Fibroblast of the aortic adventitia (primary cell): ENCODE data around the gene MAML1. TPM values are rescaled to one million over a fixed set of nuclear protein-coding genes. Genes with fewer than 3 reads are reported as not detected.
A peak's percentile ranks its signal among the peaks of the same experiment; 100 is the strongest.
"Not testable (repeated sequence)": the region's sequence is repeated elsewhere in the genome, so short reads cannot be mapped to it uniquely, and the experiment has no call there.

Experiments
- DNase-seq: peaks from one replicate; pipeline ENCODE4 v3.0.0-alpha.2; 2010; ENCODE audit warnings: low read depth
- H3K4me3 ChIP-seq: 2 replicates; pipeline ENCODE4 v1.5.1; 2011; ENCODE audit warnings: low read depth, mild to moderate bottlenecking, control low read depth, low read length, moderate library complexity
- CTCF ChIP-seq: IDR thresholded peaks from 2 replicates; pipeline ENCODE4 v1.5.1; 2011; ENCODE audit warnings: mild to moderate bottlenecking, low read length, control low read depth, inconsistent platforms; ENCODE audit not compliant: insufficient read depth
- total RNA-seq: library from RNA; depleted of rRNA; stranded (reverse); fragments of >200 nt; gene quantifications from 2 replicates; pipeline ENCODE4 v1.2.3, GENCODE V29; 2012; ENCODE audit warnings: low replicate concordance

The MAML1 gene
- total RNA-seq = 4.7 and 9.9 TPM in 2 replicates

GRCh38 chr5:179732412-179732917 is at the start of gene MAML1:
MAML1 (plus strand) TSS chr5:179732822; CDS start chr5:179733113, 291 bp downstream.
- H3K4me3 ChIP-seq = peak within 1 kb of the TSS; percentile 81
- peak; percentile 100 for DNase-seq
- no peak for TF ChIP-seq CTCF

GRCh38 chr5:179689212-179689611 is 43.4 kb upstream of the MAML1 start:
- not testable (repeated sequence) for H3K4me3 ChIP-seq, DNase-seq

DNA sequence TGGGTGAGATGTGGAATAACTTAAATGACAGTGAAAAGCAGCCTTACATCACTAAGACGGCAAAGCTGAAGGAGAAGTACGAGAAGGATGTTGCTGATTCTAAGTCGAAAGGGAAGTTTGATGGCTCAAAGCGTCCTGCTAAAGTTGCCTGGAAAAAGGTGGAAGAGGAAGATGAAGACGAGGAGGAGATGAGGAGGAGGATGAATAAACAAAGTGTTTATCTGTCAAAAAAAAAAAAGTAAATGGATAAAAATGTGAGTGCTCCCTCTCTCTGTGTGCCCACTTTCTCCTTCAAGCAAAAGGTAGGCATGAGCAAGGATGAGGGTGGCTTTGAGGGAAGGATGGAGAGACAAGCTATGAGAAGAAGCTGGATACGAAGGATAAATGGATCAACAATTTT is 38.1 kb upstream of the MAML1 start:
- H3K4me3 ChIP-seq = no peak overlapping the region
- TF ChIP-seq CTCF = no peak
- DNase-seq = no peak

DNA sequence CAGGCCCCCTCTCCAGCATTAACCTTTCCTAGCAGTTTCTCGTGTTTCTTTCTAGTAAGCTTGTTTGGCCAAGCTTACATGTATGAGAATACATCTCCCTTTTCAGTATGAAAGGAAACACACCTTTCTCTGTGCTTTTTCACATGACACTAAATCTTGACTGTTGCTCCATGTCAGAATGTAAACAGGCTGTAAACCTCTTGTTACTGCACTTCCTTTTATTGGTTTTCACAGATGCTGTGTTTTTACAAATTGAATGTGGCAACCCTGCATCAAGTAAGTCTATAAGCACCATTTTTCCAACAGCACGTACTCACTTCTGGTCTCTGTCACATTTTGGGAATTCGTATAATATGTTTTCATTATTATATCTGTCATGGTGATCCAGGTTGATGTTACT is 36.0 kb upstream of the MAML1 start:
- no peak for DNase-seq
- TF ChIP-seq CTCF = no peak
- no peak overlapping the region for H3K4me3 ChIP-seq

- H3K4me3 ChIP-seq = no peak overlapping the region
- DNase-seq = no peak
- TF ChIP-seq CTCF = no peak
Measured at GRCh38 chr5:179697108-179697507, 35.5 kb upstream of the MAML1 start.

DNA sequence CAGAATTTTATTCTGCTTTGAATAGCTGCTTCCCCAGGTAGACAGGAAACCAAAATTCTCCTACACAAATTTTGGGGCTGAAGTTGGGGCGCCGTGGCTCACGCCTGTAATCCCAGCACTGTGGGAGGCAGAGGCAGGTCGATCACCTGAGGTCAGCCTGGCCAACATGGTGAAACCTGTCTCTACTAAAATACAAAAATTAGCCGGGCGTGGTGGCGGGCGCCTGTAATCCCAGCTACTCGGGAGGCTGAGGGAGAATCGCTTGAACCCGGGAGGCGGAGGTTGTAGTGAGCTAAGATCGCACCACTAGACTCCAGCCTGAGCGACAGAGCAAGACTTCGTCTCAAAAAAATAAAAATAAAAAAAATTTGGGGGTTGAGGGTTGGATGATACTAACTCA is 35.1 kb upstream of the MAML1 start:
- peak overlapping the region; percentile 78 for H3K4me3 ChIP-seq
- not testable (repeated sequence) for DNase-seq

GRCh38 chr5:179697993-179698934 is 34.4 kb upstream of the MAML1 start:
- peak; percentile 99 for DNase-seq
- H3K4me3 ChIP-seq = peak overlapping the region; percentile 97
- TF ChIP-seq CTCF = no peak
